Right lobe of liver (tissue), 6 donors: ENCODE measurements around the gene NR5A2. TPM values are rescaled to one million over a fixed set of nuclear protein-coding genes. Genes with fewer than 3 reads are reported as not detected.

Source experiments
- ATAC-seq, 4 donors: fragments of 200-7000 bp; cut with Tn5 transposase; one replicate each; pipeline ENCODE4 v1.9.1; 2020; ENCODE audit warnings: mild to moderate bottlenecking in 4 of 4, moderate library complexity in 4 of 4
- DNase-seq, 3 donors: peaks; one replicate each; pipeline ENCODE4 v3.0.0-alpha.2; 2020
- H3K27ac ChIP-seq, 3 donors: fragments of 200-600 bp; one replicate each; pipeline ENCODE4 v1.8.0; 2022
- H3K27me3 ChIP-seq, 2 donors: fragments of 200-600 bp; one replicate each; pipeline ENCODE4 v1.8.0; 2022
- H3K36me3 ChIP-seq, 4 donors: fragments of 200-600 bp; sonication (generic) in 1 of 4; one replicate each; pipeline versions ENCODE4 v1.5.1 to v1.8.0; 2017 to 2022; ENCODE audit warnings: control low read depth in 1 of 4
- H3K4me1 ChIP-seq, 4 donors: fragments of 200-600 bp; sonication (generic) in 1 of 4; one replicate each; pipeline versions ENCODE4 v1.5.1 to v1.8.0; 2017 to 2022; ENCODE audit warnings: control low read depth in 1 of 4
- H3K4me3 ChIP-seq, 3 donors: fragments of 200-600 bp; one replicate each; pipeline ENCODE4 v1.8.0; 2022
- H3K9me3 ChIP-seq, 4 donors: fragments of 200-600 bp; sonication (generic) in 1 of 4; one replicate each; pipeline versions ENCODE4 v1.5.1 to v1.8.0; 2017 to 2022; ENCODE audit warnings: control low read depth in 1 of 4
- POLR2A ChIP-seq: fragments of 450-650 bp; IDR thresholded peaks from one replicate; pipeline ENCODE4 v1.6.1; 2017; ENCODE audit warnings: antibody characterized with exemption, mild to moderate bottlenecking
- WGBS: methylation state at CpG from one replicate; pipeline ENCODE4 v1.1.6; 2018; ENCODE audit warnings: low coverage, low lambda C conversion rate; ENCODE audit not compliant: insufficient coverage; ENCODE audit errors: missing lambda C conversion rate; 5-methylcytosine and 5-hydroxymethylcytosine counted together
- intact Hi-C, 2 donors: fragments of 100-400 bp; cut with DNase I; formaldehyde crosslinking; loops; one replicate each; pipeline versions ENCODE4 v1.11.2 to v1.14.1; 2022
- total RNA-seq, 6 experiments: library from RNA; depleted of rRNA in 2 of 6; stranded (reverse); fragments of >200 nt in 2 of 6; fragmentation: NEBNext Ultra II Directional in 3 of 6; extraction: Animal tissue kit (Norgen Biotek cat#: 25700) in 3 of 6; gene quantifications; one replicate each; pipeline versions ENCODE4 v1.1.0 to v1.2.4, GENCODE V29; 2016 to 2023
- TF ChIP-seq, protein P1 (sequence below), 4 donors: fragments of 200-600 bp in 3 of 4; fragments of 450-650 bp in 1 of 4; IDR thresholded peaks; one replicate each; pipeline versions ENCODE4 v1.5.1 to v1.8.0; 2016 to 2022; ENCODE audit warnings: antibody characterized with exemption in 4 of 4, mild to moderate bottlenecking in 2 of 4
- donor health status: DM: no; HTN: yes; CAD: no.
- donor health status: DM: no; HTN: no; CAD: no.
- donor health status: DM: no; HTN: no; CAD: no.
- donor health status: DM: no; HTN: yes; CAD: no.
- donor health status: DM: no; HTN: yes; CAD: no.

NR5A2 gene
- total RNA-seq, 6 experiments from 2014 or later: 20.4 to 35.0 (median 28.5) TPM

DNA sequence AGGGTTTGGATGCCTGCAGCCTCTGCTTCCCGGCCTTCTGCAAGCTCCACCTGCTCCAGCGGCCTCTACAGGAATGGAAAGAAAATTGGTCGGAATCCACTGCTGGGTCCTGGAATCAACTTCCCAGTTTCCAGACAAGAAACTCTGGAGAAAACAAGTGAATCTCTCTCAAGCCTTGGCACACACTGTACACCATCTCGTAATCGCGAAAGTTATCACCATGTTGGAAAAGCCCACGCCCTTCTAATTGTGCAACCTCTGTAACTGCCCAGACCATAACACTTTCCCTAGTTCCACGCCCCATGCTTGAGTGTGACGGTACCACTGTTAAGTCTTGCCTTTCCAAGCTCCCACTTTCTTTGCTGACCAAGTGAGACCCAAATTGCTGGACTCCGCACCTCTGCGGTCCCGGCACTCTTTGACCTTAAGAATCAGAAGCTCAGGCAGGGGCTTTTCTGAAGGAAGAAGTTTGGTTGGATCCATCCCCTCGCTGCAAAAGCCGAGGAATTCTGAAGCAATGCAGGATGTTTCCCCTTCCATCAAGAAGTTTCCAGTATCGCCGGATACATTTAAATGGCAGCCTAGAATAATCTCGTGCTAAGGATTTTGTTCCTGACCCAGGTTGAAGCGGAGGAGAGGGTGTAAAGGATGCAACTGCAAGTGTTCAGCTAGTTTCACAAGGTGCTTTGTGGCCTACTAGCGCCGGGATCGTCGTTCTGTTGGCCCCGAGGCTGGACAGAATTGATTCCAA lies 6.2 kb downstream of the NR5A2 start:
- Histone ChIP-seq H3K36me3 (peaks cover 0 to 4% (median 0%) of the 10 kb centered on the region in 4 donors), H3K27ac (no peak overlapping the region), H3K9me3 (no peaks in the 10 kb centered on the region), H3K4me1 (peaks cover 0 to 48% (median 2%) of the 10 kb centered on the region in 4 donors), H3K4me3 (no peak overlapping the region), H3K27me3 (no peaks in the 10 kb centered on the region)
- DNase-seq (no peak), ATAC-seq (no peak)
- intact Hi-C loops: no loop called here
- no peak for TF ChIP-seq POLR2A
- TF ChIP-seq, protein P1, sequence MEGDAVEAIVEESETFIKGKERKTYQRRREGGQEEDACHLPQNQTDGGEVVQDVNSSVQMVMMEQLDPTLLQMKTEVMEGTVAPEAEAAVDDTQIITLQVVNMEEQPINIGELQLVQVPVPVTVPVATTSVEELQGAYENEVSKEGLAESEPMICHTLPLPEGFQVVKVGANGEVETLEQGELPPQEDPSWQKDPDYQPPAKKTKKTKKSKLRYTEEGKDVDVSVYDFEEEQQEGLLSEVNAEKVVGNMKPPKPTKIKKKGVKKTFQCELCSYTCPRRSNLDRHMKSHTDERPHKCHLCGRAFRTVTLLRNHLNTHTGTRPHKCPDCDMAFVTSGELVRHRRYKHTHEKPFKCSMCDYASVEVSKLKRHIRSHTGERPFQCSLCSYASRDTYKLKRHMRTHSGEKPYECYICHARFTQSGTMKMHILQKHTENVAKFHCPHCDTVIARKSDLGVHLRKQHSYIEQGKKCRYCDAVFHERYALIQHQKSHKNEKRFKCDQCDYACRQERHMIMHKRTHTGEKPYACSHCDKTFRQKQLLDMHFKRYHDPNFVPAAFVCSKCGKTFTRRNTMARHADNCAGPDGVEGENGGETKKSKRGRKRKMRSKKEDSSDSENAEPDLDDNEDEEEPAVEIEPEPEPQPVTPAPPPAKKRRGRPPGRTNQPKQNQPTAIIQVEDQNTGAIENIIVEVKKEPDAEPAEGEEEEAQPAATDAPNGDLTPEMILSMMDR (IDR thresholded peaks at IDR 0.05): no peak
- 73% methylated on average over 10 of the region's 23 CpGs for WGBS

DNA sequence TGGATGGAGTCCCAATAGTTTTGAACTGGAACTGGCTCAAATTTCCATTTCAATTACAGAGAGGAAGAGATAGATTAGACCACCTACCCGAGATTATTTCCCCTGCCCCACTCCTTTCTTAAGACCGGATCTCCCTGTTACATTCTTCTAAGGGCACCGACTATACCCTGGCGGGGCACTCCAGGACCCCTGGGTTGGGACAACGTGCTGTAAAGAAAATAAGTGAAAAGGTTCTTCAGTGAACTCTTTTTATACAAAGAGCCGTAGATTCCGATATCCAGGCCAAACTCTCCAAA lies 6.7 kb downstream of the NR5A2 start:
- Histone ChIP-seq H3K9me3 (no peaks in the 10 kb centered on the region), H3K27me3 (no peaks in the 10 kb centered on the region), H3K36me3 (peaks cover 0 to 4% (median 0%) of the 10 kb centered on the region in 4 donors), H3K27ac (no peak overlapping the region), H3K4me3 (no peak overlapping the region), H3K4me1 (peaks cover 0 to 48% (median 2%) of the 10 kb centered on the region in 4 donors)
- WGBS: 75% methylated on average over 7 of the region's 7 CpGs
- TF ChIP-seq POLR2A: no peak
- TF ChIP-seq, protein P1 (IDR thresholded peaks at IDR 0.05): no peak
- DNase-seq (no peak), ATAC-seq (no peak)
- intact Hi-C loops: no loop called here

DNA sequence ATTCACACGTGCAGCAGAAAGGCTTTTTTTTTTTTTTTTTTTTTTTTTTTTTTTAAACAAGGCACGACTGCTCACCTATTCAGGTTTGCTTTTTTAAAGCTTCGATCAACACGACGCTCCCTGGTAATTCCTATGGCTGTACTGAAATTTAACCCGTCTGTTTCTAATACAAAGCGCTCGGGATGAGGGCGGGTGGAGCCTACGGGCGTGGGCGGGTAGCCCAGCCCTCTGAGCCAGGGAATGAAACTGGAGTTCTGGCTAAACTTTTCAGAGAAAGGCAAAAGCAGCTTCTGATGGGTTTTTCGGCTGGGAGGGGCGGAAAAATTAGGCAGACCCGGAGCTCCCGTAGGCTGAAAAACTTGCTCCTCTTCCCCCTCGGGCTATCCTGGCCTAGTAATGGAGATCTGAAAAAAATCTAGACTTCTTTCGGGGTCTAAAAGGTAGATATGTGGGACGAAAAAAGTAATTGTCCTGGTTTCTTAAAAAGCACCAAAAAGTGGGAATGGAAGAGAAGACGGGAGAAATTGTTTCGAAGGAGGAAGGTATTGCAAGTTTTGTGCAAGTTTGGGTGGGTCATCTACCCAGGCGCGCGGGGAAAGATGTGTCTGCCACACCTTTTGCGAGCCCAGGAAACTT lies 7.4 kb downstream of the NR5A2 start:
- H3K27ac ChIP-seq: no peak overlapping the region
- no peak for TF ChIP-seq POLR2A
- TF ChIP-seq, protein P1 (IDR thresholded peaks at IDR 0.05): no peak
- H3K36me3 ChIP-seq: peaks cover 0 to 4% (median 0%) of the 10 kb centered on the region in 4 donors
- 51% methylated on average over 22 of the region's 25 CpGs for WGBS
- peaks cover 0 to 48% (median 2%) of the 10 kb centered on the region in 4 donors for H3K4me1 ChIP-seq
- ATAC-seq (no peak), DNase-seq (no peak)
- H3K4me3 ChIP-seq: no peak overlapping the region
- no peaks in the 10 kb centered on the region for H3K27me3 ChIP-seq
- no peaks in the 10 kb centered on the region for H3K9me3 ChIP-seq
- intact Hi-C loops: no loop called here

DNA sequence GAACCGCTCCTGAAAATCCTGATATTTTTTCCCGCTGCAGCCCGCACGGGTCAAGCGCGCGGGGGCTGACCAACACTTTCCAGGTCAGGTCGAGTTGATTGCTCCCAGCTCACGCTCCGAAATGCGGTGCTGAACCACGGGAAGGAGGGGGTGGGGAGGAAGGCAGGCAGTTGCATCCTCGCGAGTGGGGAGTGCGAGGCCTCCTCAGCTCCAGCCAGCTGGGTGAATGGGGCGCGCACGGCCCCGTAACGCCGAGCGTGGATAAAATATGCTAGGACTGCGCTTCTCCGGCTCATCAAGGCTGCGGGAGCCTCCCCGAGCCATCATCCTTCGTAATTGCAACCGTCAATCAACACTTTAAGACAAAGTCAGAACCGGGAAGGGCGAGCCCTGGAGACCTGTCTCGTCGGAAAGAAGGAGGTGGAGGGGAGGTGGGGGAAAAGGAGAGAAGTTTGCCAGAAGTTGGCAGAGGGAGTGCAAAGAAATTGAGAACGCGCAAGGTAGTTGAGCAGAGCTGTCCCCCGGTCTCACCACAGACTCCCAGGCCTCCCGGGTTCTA lies 8.0 kb downstream of the NR5A2 start:
- no peaks in the 10 kb centered on the region for H3K27me3 ChIP-seq
- no peak overlapping the region for H3K4me3 ChIP-seq
- 36% methylated on average over 23 of the region's 36 CpGs for WGBS

More for the DNA sequence above, 8.0 kb downstream of the NR5A2 start:
- Histone ChIP-seq H3K36me3 (peaks cover 0 to 4% (median 0%) of the 10 kb centered on the region in 4 donors), H3K4me1 (peaks cover 0 to 44% (median 4%) of the 10 kb centered on the region in 4 donors), H3K27ac (no peak overlapping the region), H3K9me3 (no peaks in the 10 kb centered on the region)
- ATAC-seq (no peak), DNase-seq (no peak)
- intact Hi-C loops: no loop called here
- TF ChIP-seq, protein P1 (IDR thresholded peaks at IDR 0.05): no peak
- TF ChIP-seq POLR2A: no peak
